Caco-2 (cell line): ENCODE data around the gene CRISPLD2. TPM values are rescaled to one million over a fixed set of nuclear protein-coding genes. Genes with fewer than 3 reads are reported as not detected.

Experiments used
- BruUV-seq: library from RNA; stranded (reverse); fragments of 400-500 nt; replicated peaks from 2 replicates; lab custom pipeline; 2021; lab: Mats Ljungman, UMichigan
- CTCF ChIA-PET: fragments of 300-600 bp; sonication (Branson Sonifier 250); formaldehyde crosslinking; loops from one replicate; lab custom pipeline; 2022; ENCODE audit warnings: antibody characterized with exemption; lab: Charles Lee
- POLR2A ChIA-PET: fragments of 300-600 bp; sonication (Branson Sonifier 250); formaldehyde crosslinking; loops from one replicate; lab custom pipeline; 2022; ENCODE audit warnings: antibody characterized with exemption; lab: Charles Lee
- DNase-seq, 2 experiments: peaks; one replicate each; pipeline versions ENCODE4 v3.0.0 to v3.0.0-alpha.2; 2020 to 2022
- H3K27me3 ChIP-seq: replicated peaks from 2 replicates; pipeline ENCODE4 v1.6.0; 2011; ENCODE audit warnings: low read length; ENCODE audit not compliant: control insufficient read depth, insufficient read depth
- H3K36me3 ChIP-seq: 2 replicates; pipeline ENCODE4 v1.5.1; 2011; ENCODE audit warnings: low read length; ENCODE audit not compliant: control insufficient read depth, insufficient read depth
- H3K4me1 ChIP-seq: fragments of 250-450 bp; sonication (Bioruptor Pico); 2 replicates; pipeline ENCODE4 v1.5.1; 2020; ENCODE audit warnings: mild to moderate bottlenecking
- H3K4me3 ChIP-seq: 2 replicates; pipeline ENCODE4 v1.5.1; 2011; ENCODE audit warnings: low read depth, mild to moderate bottlenecking, control low read depth, low read length
- H3K9me3 ChIP-seq: fragments of 250-450 bp; sonication (Bioruptor Pico); 2 replicates; pipeline ENCODE4 v1.5.1; 2020; ENCODE audit warnings: mild to moderate bottlenecking, moderate library complexity
- H3K27ac Mint-ChIP-seq: one replicate; pipeline ENCODE4 v1.8.0; 2022; ENCODE audit warnings: mixed read lengths; ENCODE audit not compliant: unreplicated experiment
- H3K27me3 Mint-ChIP-seq: one replicate; pipeline ENCODE4 v1.8.0; 2022; ENCODE audit warnings: mixed read lengths; ENCODE audit not compliant: insufficient read depth, unreplicated experiment
- H3K36me3 Mint-ChIP-seq: one replicate; pipeline ENCODE4 v1.8.0; 2022; ENCODE audit warnings: mild to moderate bottlenecking, mixed read lengths; ENCODE audit not compliant: insufficient read depth, unreplicated experiment
- H3K4me1 Mint-ChIP-seq: one replicate; pipeline ENCODE4 v1.8.0; 2022; ENCODE audit warnings: low read depth, mixed read lengths; ENCODE audit not compliant: unreplicated experiment
- H3K4me3 Mint-ChIP-seq: one replicate; pipeline ENCODE4 v1.8.0; 2022; ENCODE audit warnings: mild to moderate bottlenecking, moderate library complexity, mixed read lengths; ENCODE audit not compliant: unreplicated experiment
- H3K9me3 Mint-ChIP-seq: one replicate; pipeline ENCODE4 v1.8.0; 2022; ENCODE audit warnings: mixed read lengths; ENCODE audit not compliant: unreplicated experiment
- intact Hi-C: fragments of 100-400 bp; cut with micrococcal nuclease; formaldehyde crosslinking; loops from one replicate; pipeline ENCODE4 v1.10.0; 2022; ENCODE audit not compliant: unreplicated experiment
- total RNA-seq: library from RNA; stranded (reverse); gene quantifications from 2 replicates; pipeline ENCODE4 v1.2.3, GENCODE V29; 2022
- TF ChIP-seq, protein P1 (sequence below), 2 experiments: fragments of 200-600 bp in 1 of 2; IDR thresholded peaks; 1 replicate in 1 of 2; 2 replicates in 1 of 2; pipeline versions ENCODE4 v1.5.1 to v1.8.0; 2011 to 2022; ENCODE audit warnings: antibody characterized with exemption in 1 of 2, control low read depth in 1 of 2, inconsistent platforms in 1 of 2, low read depth in 1 of 2, low read length in 1 of 2, mild to moderate bottlenecking in 1 of 2, moderate library complexity in 1 of 2; ENCODE audit not compliant: insufficient read depth in 1 of 2, severe bottlenecking in 1 of 2, unreplicated experiment in 1 of 2

The CRISPLD2 gene
- total RNA-seq, 1 experiment from 2014 or later = 4.0 TPM

GRCh38 chr16:84817206-84817605, 2.6 kb upstream of the CRISPLD2 start:
- TF ChIP-seq, protein P1, sequence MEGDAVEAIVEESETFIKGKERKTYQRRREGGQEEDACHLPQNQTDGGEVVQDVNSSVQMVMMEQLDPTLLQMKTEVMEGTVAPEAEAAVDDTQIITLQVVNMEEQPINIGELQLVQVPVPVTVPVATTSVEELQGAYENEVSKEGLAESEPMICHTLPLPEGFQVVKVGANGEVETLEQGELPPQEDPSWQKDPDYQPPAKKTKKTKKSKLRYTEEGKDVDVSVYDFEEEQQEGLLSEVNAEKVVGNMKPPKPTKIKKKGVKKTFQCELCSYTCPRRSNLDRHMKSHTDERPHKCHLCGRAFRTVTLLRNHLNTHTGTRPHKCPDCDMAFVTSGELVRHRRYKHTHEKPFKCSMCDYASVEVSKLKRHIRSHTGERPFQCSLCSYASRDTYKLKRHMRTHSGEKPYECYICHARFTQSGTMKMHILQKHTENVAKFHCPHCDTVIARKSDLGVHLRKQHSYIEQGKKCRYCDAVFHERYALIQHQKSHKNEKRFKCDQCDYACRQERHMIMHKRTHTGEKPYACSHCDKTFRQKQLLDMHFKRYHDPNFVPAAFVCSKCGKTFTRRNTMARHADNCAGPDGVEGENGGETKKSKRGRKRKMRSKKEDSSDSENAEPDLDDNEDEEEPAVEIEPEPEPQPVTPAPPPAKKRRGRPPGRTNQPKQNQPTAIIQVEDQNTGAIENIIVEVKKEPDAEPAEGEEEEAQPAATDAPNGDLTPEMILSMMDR (IDR thresholded peaks at IDR 0.05; ENCODE audit: insufficient read depth in 1 of 2, low read depth in 1 of 2, low read length in 1 of 2, severe bottlenecking in 1 of 2, unreplicated experiment in 1 of 2) = no peak
- peaks cover 5% of the 10 kb centered on the region; the same call in 1 of the 2 replicates for H3K9me3 ChIP-seq
- Mint-ChIP-seq H3K4me1 (peaks cover 13% of the 10 kb centered on the region), H3K9me3 (no peaks in the 10 kb centered on the region), H3K27me3 (peaks cover 25% of the 10 kb centered on the region), H3K27ac (no peak overlapping the region), H3K4me3 (no peak overlapping the region), H3K36me3 (no peaks in the 10 kb centered on the region)
- H3K4me3 ChIP-seq = no peak overlapping the region
- CTCF ChIA-PET = interaction anchor here (0.6 kb wide), 1 partner anchor 307 kb away, joined by 4 read pairs; no protein-coding TSS in a partner anchor
- no peak for DNase-seq
- H3K36me3 ChIP-seq = no peaks in the 10 kb centered on the region
- POLR2A ChIA-PET = interaction anchor here (0.6 kb wide), 1 partner anchor 97 kb away, joined by 3 read pairs; no protein-coding TSS in a partner anchor
- H3K27me3 ChIP-seq = peaks cover 6% of the 10 kb centered on the region
- intact Hi-C loops = no loop called here
- 0 out of 2 replicates have a peak, but pooled peaks cover 8% of the 10 kb centered on the region for H3K4me1 ChIP-seq
- no TSS peak for BruUV-seq

DNA sequence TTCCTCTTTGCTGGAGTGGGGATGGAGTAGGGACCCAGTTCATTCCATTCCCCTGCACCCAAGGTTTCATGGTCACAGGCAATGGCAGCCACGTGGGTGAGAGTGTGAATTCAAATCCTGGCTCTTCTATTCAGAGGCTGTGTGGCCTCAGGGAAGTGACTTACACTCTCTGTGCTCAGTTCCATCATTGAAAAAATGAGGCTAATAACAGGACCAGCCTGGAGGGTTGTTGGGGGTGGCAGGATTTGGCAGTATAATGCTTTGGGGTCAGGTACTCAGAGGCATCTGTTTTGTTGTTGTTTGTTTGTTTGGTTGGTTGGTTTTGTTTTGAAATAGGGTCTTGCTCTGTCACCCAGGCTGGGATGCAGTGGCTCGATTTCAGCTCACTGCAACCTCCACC, 2.2 kb upstream of the CRISPLD2 start:
- H3K27ac Mint-ChIP-seq = no peak overlapping the region
- H3K27me3 Mint-ChIP-seq = peaks cover 25% of the 10 kb centered on the region
- CTCF ChIA-PET = interaction anchor here (0.6 kb wide), 1 partner anchor 307 kb away, joined by 4 read pairs; no protein-coding TSS in a partner anchor
- 0 out of 2 replicates have a peak, but pooled peaks cover 8% of the 10 kb centered on the region for H3K4me1 ChIP-seq
- H3K9me3 ChIP-seq = peaks cover 5% of the 10 kb centered on the region; the same call in 1 of the 2 replicates
- H3K4me1 Mint-ChIP-seq = peaks cover 13% of the 10 kb centered on the region
- H3K36me3 ChIP-seq = no peaks in the 10 kb centered on the region
- BruUV-seq = no TSS peak
- no peaks in the 10 kb centered on the region for H3K9me3 Mint-ChIP-seq
- POLR2A ChIA-PET = no interaction called here
- intact Hi-C loops = no loop called here
- H3K4me3 ChIP-seq = no peak overlapping the region
- H3K36me3 Mint-ChIP-seq = no peaks in the 10 kb centered on the region
- TF ChIP-seq, protein P1 (IDR thresholded peaks at IDR 0.05; ENCODE audit: insufficient read depth in 1 of 2, low read depth in 1 of 2, low read length in 1 of 2, severe bottlenecking in 1 of 2, unreplicated experiment in 1 of 2) = no peak
- H3K27me3 ChIP-seq = peaks cover 6% of the 10 kb centered on the region
- DNase-seq = no peak
- H3K4me3 Mint-ChIP-seq = no peak overlapping the region

DNA sequence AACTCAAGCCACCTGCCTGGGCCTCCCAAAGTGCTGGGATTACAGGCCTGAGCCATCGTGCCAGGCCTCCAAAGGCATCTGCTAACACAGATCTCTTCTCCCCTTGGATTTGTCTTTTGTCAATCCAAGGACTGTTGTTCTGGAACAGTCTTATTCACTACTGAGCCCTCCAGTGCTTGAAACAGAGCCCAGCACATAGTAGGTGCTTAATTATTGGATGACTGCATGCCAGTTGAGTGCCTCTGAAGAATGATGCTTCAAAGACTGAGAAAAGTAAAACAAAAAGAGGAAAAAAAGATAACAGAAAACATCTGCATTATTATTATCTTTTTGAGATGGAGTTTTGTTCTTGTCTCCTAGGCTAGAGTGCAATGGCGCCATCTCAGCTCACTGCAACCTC, 1.7 kb upstream of the CRISPLD2 start:
- ChIA-PET CTCF (no interaction called here), POLR2A (no interaction called here)
- Mint-ChIP-seq H3K9me3 (no peaks in the 10 kb centered on the region), H3K27ac (no peak overlapping the region), H3K4me3 (no peak overlapping the region), H3K36me3 (no peaks in the 10 kb centered on the region), H3K27me3 (peaks cover 22% of the 10 kb centered on the region), H3K4me1 (peaks cover 13% of the 10 kb centered on the region)
- H3K36me3 ChIP-seq = no peaks in the 10 kb centered on the region
- H3K4me3 ChIP-seq = no peak overlapping the region
- BruUV-seq = no TSS peak
- intact Hi-C loops = no loop called here
- 0 out of 2 replicates have a peak, but pooled peaks cover 8% of the 10 kb centered on the region for H3K4me1 ChIP-seq
- H3K27me3 ChIP-seq = peaks cover 6% of the 10 kb centered on the region
- DNase-seq = no peak
- TF ChIP-seq, protein P1 (IDR thresholded peaks at IDR 0.05; ENCODE audit: insufficient read depth in 1 of 2, low read depth in 1 of 2, low read length in 1 of 2, severe bottlenecking in 1 of 2, unreplicated experiment in 1 of 2) = no peak
- peaks cover 5% of the 10 kb centered on the region; the same call in 1 of the 2 replicates for H3K9me3 ChIP-seq
